Breast epithelium (tissue), 3 donors: ENCODE results near the gene TMEM253.

ENCODE experiments used
- CTCF ChIP-seq, 3 donors: fragments of 450-650 bp; IDR thresholded peaks; one replicate each; pipeline ENCODE4 v1.5.1; 2016 to 2017; ENCODE audit warnings: antibody characterized with exemption in 3 of 3, mild to moderate bottlenecking in 3 of 3, moderate library complexity in 3 of 3
- POLR2A ChIP-seq: fragments of 450-650 bp; IDR thresholded peaks from one replicate; pipeline ENCODE4 v1.6.1; 2016; ENCODE audit warnings: antibody characterized with exemption, mild to moderate bottlenecking, moderate library complexity

- TF ChIP-seq CTCF (IDR thresholded peaks at IDR 0.05) (peak; percentile 34 to 46 (median 42)), POLR2A (no peak)
These were observed 35.2 kb downstream of the TMEM253 start for GRCh38 chr14:21136024-21136423.
